OCI-LY3 (cell line): ENCODE data around the gene ACKR4.

Source experiments
- EZH2phosphoT487 ChIP-seq: fragments of 200-600 bp; shearing (Covaris generic); IDR thresholded peaks from 2 replicates; pipeline ENCODE4 v1.6.1; 2018; ENCODE audit warnings: antibody characterized with exemption, mixed run types, low read depth
- TF ChIP-seq, protein P1 (sequence below): fragments of 200-600, 300-600 bp; sonication (generic); IDR thresholded peaks from 2 replicates; pipeline ENCODE4 v1.5.1; 2014; ENCODE audit warnings: antibody characterized with exemption, low read length, low read depth

GRCh38 chr3:132549169-132549568, 47.9 kb upstream of the ACKR4 start:
- TF ChIP-seq, protein P1, sequence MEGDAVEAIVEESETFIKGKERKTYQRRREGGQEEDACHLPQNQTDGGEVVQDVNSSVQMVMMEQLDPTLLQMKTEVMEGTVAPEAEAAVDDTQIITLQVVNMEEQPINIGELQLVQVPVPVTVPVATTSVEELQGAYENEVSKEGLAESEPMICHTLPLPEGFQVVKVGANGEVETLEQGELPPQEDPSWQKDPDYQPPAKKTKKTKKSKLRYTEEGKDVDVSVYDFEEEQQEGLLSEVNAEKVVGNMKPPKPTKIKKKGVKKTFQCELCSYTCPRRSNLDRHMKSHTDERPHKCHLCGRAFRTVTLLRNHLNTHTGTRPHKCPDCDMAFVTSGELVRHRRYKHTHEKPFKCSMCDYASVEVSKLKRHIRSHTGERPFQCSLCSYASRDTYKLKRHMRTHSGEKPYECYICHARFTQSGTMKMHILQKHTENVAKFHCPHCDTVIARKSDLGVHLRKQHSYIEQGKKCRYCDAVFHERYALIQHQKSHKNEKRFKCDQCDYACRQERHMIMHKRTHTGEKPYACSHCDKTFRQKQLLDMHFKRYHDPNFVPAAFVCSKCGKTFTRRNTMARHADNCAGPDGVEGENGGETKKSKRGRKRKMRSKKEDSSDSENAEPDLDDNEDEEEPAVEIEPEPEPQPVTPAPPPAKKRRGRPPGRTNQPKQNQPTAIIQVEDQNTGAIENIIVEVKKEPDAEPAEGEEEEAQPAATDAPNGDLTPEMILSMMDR: no peak
- TF ChIP-seq EZH2phosphoT487: no peak
